GM12874 (cell line): ENCODE data around the gene ZC3H12A.

Source experiments
- TF ChIP-seq, protein P1 (sequence below): IDR thresholded peaks from 2 replicates; pipeline ENCODE4 v1.5.1; 2011; ENCODE audit warnings: low read depth, mild to moderate bottlenecking, control low read depth, low read length, moderate library complexity; ENCODE audit not compliant: insufficient read depth

ZC3H12A gene

DNA sequence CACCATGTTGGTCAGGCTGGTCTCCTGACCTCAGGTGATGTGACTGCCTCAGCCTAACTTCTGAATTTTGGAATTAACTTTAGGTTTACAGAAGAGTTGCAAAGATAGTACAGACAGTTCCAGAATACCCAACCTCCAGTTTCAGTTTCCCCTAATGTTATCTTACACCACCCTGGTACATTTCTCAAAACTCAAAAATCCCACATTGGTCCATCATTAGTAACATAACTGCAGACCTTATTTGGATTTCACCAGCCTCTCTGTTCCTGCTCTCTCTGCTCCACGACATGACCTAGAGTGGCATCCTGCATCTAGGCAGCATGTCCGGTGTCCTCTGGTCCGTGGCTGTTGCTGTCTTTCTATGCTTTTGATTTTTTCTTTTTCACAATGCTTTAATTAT is 5.0 kb upstream of the ZC3H12A start:
- TF ChIP-seq, protein P1, sequence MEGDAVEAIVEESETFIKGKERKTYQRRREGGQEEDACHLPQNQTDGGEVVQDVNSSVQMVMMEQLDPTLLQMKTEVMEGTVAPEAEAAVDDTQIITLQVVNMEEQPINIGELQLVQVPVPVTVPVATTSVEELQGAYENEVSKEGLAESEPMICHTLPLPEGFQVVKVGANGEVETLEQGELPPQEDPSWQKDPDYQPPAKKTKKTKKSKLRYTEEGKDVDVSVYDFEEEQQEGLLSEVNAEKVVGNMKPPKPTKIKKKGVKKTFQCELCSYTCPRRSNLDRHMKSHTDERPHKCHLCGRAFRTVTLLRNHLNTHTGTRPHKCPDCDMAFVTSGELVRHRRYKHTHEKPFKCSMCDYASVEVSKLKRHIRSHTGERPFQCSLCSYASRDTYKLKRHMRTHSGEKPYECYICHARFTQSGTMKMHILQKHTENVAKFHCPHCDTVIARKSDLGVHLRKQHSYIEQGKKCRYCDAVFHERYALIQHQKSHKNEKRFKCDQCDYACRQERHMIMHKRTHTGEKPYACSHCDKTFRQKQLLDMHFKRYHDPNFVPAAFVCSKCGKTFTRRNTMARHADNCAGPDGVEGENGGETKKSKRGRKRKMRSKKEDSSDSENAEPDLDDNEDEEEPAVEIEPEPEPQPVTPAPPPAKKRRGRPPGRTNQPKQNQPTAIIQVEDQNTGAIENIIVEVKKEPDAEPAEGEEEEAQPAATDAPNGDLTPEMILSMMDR, result no peak

DNA sequence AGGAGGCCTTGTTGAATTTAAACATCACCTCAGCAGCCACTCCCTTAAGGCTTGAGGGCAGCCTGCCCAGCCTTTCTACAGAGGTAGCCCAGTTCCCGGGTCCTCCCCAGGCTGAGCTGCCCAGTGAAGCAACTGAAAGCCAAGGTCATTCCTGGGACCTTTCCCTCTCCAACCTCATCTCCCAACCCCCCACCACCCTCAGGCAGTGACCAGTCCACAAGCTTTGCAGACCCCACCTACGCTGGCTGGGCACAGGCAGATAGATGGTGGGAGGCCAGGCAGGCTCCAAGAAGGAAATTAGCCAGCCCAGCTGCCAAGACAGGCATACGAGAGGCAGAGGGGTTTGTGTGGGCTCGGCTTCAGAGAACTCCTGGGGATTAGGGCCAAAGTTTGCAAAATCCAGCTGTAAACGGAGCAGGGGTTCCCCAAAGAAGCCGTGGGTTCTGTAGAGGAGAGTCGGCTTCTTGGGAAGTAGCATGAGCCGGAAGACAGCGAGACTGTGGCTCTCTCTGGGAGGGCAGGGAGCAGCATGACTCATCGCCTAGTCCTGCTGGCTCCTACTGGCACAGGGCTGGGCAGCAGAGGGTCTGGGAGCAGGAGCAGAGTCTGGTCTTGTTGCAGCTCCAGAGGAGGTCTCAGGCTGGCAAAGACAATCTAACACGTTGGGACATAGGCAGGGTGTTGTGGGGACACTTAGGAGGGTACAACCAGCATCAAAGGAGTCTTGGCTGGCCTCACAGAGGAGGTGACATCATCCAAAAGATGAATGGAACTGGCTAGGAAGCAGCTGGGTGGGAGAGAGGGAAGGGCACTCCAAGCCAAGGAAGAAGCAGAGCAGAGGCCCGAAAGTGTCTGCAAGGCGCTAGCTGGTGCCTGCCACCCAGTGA is 2.8 kb upstream of the ZC3H12A start:
- TF ChIP-seq, protein P1, result no peak

DNA sequence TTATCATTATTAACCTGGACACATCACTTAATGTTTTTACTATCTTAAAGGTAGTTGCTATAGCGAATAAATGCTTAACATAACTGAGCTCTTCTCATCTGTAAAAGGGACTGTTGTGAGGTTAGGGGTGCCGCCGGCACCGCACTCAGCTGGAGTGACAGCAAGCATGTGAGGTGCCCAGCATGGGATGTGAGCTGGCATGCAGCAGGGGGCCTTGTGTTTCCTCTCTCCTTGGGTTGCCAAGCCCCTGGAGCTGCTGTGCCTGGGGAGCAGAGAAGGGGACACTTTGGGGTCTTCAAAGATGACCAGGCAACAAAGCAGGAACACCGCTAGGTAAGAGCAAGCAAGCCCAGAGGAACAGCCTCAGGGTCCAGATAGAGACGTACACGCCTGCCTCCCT is 2.1 kb upstream of the ZC3H12A start:
- TF ChIP-seq, protein P1, result no peak

DNA sequence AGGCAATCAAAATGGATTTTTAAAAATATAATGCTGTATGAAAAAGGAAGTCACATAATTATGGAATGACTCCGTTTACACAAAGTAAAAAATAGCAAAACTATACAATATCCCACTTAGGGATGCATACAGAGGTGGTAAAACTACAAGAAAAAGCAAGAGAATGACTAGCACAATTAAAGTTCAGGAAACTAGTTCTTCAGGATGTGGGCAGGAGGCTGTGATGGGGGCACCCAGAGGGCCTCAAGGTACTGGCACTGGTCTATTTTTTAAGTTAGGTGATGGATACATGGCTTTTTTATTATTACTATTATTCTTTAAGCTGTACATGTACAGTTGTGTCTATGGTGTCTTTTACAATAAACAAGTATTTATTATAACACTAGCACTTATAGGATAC is 1.4 kb upstream of the ZC3H12A start:
- TF ChIP-seq, protein P1, result no peak

DNA sequence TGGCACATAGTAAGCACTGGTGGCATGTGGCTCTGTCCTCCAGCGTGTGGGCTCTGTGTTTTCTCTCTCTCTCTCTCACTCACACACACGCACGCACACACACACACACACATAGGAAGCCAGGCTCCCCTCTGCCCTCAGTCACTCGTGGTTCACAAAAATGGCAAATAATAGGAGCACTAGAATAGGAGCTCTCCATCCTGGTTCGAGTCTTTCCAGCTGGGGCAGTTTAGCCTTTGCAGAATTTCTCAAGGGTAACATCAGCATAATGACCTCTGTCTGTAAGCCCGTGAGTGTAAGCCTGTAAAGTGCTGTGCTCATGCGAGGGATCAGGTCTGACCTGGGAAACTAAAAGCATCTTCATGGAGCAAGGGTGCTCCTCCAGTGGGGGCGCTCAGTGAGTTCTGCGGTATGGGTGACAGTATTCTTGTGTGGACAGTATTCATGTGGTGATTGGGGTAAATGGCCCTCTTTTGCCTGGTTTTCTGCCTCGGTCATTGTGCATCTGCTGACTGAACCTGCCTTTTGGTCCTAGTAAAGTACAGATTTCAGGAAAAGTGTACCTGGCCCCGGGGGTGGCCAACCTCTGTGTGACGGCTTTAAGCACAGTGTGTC is 842 bp upstream of the ZC3H12A start:
- TF ChIP-seq, protein P1, result 0 out of 2 replicates have a peak, but pooled peaks have one; percentile 10

DNA sequence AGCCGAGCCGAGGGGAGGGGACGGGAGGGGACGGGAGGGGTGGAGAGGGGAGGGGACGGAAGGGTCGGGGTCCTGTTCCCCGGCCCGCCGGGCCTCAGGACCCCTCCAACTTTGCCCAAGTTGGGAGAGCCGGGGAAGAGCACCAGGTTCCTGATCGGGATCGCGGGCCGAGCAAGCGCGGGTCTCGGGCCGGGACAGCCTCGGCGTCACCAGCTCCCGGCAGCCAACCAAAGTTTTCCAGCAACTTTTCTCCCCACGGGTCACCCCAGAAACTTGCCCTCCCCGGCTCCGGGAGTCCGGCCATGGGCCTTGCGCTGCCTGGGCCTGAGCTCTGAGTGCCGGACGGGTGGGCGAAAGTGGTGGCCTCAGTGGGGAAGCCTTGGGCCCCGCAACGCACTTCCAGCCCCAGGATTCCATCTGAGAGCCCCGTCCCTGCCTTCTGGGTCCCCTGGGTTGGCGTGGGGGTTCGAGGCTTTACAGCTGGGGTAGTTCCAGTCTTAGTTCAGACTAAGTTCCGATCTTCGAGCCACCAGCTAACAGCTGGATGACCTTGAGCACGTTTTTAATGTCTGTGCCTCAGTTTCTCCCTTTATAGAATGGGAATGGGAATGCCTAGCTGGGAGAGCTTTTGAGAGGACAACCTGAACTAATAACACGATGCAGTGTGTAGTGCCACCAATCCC is 458 bp downstream of the ZC3H12A start:
- TF ChIP-seq, protein P1, result no peak
